NT2/D1 (cell line): Measurements from ENCODE around the gene NOTCH3.

Experiments used
- SUZ12 ChIP-seq: IDR thresholded peaks from 2 replicates; pipeline ENCODE4 v1.6.1; 2011; ENCODE audit not compliant: insufficient read length, insufficient read depth; ENCODE audit errors: extremely low read depth
- ZNF274 ChIP-seq: IDR thresholded peaks from 2 replicates; pipeline ENCODE4 v1.6.1; 2011; ENCODE audit warnings: mild to moderate bottlenecking, low read depth, low read length

GRCh38 chr19:15129856-15130585 is 70.8 kb downstream of the NOTCH3 start:
- TF ChIP-seq ZNF274 (no peak), SUZ12 (no peak)
